Bronchial epithelial cell (primary cell): ENCODE measurements around the gene DSCAML1. TPM values are rescaled to one million over a fixed set of nuclear protein-coding genes. Genes with fewer than 3 reads are reported as not detected.
A peak's percentile ranks its signal among the peaks of the same experiment; 100 is the strongest.

Experiments
- DNase-seq: peaks from one replicate; pipeline ENCODE4 v3.0.0-alpha.2; 2010; ENCODE audit warnings: low read depth
- FAIRE-seq: peaks from 2 replicates; lab custom pipeline; 2011; peaks lifted over from hg19 to GRCh38; lab: Jason Lieb, UNC
- H3K27me3 ChIP-seq: 2 replicates; pipeline ENCODE4 v1.5.1; 2011; ENCODE audit warnings: low read length; ENCODE audit not compliant: control insufficient read depth, insufficient read depth
- H3K36me3 ChIP-seq: 2 replicates; pipeline ENCODE4 v1.5.1; 2011; ENCODE audit warnings: low read length; ENCODE audit not compliant: control insufficient read depth, insufficient read depth
- H3K4me3 ChIP-seq: 2 replicates; pipeline ENCODE4 v1.5.1; 2011; ENCODE audit warnings: mild to moderate bottlenecking, low read depth, low read length, control low read depth
- total RNA-seq: library from RNA; depleted of rRNA; stranded (reverse); fragments of >200 nt; gene quantifications from 2 replicates; pipeline ENCODE4 v1.2.1, GENCODE V29; 2014
- TF ChIP-seq, protein P1 (sequence below): IDR thresholded peaks from 2 replicates; pipeline ENCODE4 v1.5.1; 2011; ENCODE audit warnings: mild to moderate bottlenecking, moderate library complexity, low read length, control low read depth, inconsistent platforms; ENCODE audit not compliant: insufficient read depth, severe bottlenecking

The DSCAML1 gene
- total RNA-seq, 1 donor from 2014 or later, result under 0.01 TPM

DNA sequence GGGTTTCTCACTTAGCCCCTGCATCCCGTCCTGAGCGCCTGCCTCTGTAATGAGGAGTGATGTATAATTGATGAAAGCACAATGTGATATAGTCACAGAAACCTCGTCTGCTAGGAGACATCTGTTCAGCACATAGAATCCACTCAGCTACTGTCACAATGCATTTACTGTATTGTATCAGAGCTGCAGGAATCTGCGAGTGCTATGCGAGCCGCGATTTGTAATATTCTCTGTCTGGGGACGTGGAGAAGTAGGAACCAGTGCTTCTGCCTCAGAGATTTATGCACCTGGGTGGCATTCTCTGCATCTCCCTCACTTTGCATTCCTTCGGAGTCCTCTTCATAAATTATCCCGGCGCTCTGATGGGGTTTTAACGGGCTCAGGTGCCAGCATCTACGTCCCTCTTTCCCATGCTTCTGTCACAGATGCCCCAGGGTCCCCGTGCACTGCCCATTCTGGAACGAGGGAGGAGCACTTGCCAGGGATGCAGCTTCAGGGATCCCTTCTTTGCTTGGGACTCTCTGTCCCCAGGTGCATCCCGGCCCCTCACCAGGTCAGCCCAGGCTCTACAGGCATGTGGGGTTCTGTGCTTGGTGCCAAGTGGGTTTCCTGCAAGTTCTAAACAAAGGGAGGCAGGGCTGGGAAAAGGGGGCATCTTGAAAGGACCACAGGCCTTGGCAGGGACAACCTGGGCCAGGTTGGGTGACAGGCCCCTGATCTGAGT, 205.5 kb downstream of the DSCAML1 start:
- no peak for FAIRE-seq
- TF ChIP-seq, protein P1, sequence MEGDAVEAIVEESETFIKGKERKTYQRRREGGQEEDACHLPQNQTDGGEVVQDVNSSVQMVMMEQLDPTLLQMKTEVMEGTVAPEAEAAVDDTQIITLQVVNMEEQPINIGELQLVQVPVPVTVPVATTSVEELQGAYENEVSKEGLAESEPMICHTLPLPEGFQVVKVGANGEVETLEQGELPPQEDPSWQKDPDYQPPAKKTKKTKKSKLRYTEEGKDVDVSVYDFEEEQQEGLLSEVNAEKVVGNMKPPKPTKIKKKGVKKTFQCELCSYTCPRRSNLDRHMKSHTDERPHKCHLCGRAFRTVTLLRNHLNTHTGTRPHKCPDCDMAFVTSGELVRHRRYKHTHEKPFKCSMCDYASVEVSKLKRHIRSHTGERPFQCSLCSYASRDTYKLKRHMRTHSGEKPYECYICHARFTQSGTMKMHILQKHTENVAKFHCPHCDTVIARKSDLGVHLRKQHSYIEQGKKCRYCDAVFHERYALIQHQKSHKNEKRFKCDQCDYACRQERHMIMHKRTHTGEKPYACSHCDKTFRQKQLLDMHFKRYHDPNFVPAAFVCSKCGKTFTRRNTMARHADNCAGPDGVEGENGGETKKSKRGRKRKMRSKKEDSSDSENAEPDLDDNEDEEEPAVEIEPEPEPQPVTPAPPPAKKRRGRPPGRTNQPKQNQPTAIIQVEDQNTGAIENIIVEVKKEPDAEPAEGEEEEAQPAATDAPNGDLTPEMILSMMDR, result no peak
- Histone ChIP-seq H3K27me3 (peaks cover 1% of the 10 kb centered on the region), H3K36me3 (no peaks in the 10 kb centered on the region), H3K4me3 (no peak overlapping the region)
- DNase-seq, result no peak

- no peak for DNase-seq
- Histone ChIP-seq H3K27me3 (peaks cover 1% of the 10 kb centered on the region), H3K36me3 (no peaks in the 10 kb centered on the region), H3K4me3 (no peak overlapping the region)
- TF ChIP-seq, protein P1, result no peak
- FAIRE-seq, result no peak
Measured at GRCh38 chr11:117589063-117589462, 208.0 kb downstream of the DSCAML1 start.

DNA sequence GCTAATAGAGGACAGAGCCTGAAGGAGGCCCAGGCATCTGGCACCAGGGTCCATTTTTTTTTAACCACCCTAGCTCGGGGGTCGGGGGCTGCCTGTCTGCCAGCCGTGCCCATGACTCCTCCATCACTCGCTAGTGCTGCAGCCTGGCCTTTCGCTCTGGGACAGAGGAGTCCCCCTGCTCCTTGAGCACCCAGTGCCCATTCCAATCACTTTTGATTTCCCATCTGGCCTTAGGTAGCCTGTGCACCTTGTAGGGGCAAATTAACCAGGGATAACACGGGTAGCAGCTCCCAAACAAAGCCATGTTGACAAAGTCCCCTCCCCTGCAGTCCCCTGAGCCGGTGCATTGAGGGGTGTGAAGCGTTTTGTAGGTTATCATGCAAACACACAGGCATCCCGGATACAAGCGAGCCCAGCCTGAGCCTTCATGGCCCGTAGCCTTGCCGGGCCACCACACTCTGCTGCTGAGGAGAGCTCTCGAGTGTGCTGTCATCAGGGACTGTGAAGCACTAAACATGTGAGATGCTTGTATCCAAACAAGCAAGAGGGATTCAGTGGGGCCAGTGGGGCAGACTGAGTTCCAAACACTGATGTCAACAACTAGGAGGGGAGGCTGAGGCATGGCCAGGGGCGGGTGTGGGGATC, 208.7 kb downstream of the DSCAML1 start:
- DNase-seq, result no peak
- no peaks in the 10 kb centered on the region for H3K36me3 ChIP-seq
- H3K4me3 ChIP-seq, result no peak overlapping the region
- no peak for FAIRE-seq
- peaks cover 1% of the 10 kb centered on the region for H3K27me3 ChIP-seq
- TF ChIP-seq, protein P1, result no peak

DNA sequence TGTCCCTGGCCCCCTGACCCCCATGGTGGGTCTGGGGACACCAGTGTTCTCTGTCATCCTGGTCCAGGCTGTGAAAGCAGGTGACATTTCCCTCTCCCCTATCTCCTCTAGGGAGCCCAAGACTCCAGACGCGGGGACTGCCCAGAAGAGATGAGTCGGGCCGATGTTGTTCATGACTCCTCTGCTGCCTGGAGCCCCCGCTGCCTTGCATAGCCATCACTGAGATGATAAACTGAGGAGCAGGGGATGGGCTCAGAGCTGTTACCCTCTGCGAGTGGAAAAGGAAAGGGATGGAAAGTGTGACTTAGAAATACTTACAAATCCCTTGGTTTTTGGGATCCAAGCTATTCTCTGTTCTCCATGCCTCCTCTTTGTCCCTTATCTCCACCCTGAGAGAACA, 209.6 kb downstream of the DSCAML1 start:
- FAIRE-seq (peak; percentile 40), DNase-seq (no peak)
- TF ChIP-seq, protein P1, result no peak
- no peak overlapping the region for H3K4me3 ChIP-seq
- peaks cover 1% of the 10 kb centered on the region for H3K27me3 ChIP-seq
- H3K36me3 ChIP-seq, result no peaks in the 10 kb centered on the region

DNA sequence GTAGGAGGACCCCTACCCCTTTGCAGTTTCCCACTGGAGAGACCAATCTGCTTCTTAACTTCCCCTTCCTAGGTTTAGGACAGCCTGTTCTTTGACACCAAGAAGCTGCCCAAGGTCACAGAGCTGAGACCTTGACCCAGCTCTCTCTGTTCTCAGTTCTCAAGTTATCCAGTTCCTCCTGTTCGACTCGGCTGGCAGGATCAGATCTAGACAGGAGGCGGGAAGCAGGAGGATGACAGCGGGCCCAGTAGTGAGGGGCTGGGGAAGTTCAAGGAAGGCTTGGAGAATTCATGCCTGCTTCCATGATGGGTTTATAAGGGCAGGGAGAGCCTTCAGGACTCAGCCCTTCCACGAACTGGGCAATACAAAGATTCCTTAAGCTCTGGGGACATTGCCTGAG, 210.6 kb downstream of the DSCAML1 start:
- FAIRE-seq, result no peak
- no peak overlapping the region for H3K4me3 ChIP-seq
- TF ChIP-seq, protein P1, result no peak
- no peak for DNase-seq
- H3K27me3 ChIP-seq, result peaks cover 1% of the 10 kb centered on the region
- H3K36me3 ChIP-seq, result no peaks in the 10 kb centered on the region
